Left ventricle myocardium superior (tissue), 1 donor: ENCODE results near the gene FAM193B. TPM values are rescaled to one million over a fixed set of nuclear protein-coding genes. Genes with fewer than 3 reads are reported as not detected.

ENCODE experiments used
- ATAC-seq: fragments of 200-7000 bp; cut with Tn5 transposase; one replicate; pipeline ENCODE4 v1.9.1; 2020; ENCODE audit warnings: mild to moderate bottlenecking, moderate library complexity
- DNase-seq: peaks from one replicate; pipeline ENCODE4 v3.0.0-alpha.2; 2020
- intact Hi-C: fragments of 100-400 bp; cut with micrococcal nuclease; formaldehyde crosslinking; loops from one replicate; pipeline ENCODE4 v1.11.0; 2022
- total RNA-seq: library from RNA; stranded (reverse); fragmentation: NEBNext Ultra II Directional; extraction: Animal tissue kit (Norgen Biotek cat#: 25700); gene quantifications from one replicate; pipeline ENCODE4 v1.2.1, GENCODE V29; 2021
- donor health status: DM: no; HTN: yes; CAD: no; lungs with severe emphysema.

FAM193B gene
- total RNA-seq, 1 donor from 2014 or later: 26.4 TPM

GRCh38 chr5:177478711-177479646 lies 75.4 kb downstream of the FAM193B start:
- DNase-seq (peak; percentile 94), ATAC-seq (peak; percentile 93)
- intact Hi-C loops: no loop called here

DNA sequence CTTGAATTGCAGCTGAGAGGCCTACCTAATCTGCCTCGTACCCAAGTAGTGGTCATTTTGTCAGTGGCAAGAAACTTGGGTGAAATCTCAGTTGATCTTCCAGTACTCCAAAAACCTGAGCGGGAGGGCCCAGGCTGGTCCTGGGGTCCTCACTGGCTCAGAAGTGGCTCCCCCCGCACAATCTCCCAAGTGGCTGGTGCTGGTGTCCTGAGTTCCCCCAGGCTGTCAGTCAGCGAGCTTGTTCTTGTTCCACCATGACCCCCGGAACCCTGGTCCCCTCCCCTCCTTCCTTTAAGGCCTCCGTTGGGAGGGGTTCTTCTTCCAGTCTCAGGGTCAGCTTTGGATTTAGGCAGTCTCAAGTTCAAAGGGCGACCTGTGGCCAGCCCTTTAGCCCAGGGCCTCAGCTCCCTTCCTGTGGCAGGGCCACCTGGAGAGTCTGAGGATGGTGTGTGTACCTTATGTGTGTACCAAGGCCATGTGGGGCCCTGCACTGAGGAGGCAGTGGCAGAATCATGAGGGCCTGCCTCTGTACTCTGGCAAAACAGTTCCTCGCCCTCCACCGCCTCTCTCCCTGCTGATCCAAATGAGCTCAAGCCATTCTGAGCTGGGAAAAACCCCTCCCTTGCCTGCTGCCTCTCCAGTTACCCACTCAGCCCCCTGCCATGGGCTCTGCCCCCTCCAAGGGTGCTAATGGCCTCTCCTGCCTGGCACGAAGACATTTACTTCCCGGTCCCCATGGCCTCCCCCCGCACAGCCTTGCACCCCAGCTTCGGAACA lies 76.5 kb downstream of the FAM193B start:
- DNase-seq (peak; percentile 29), ATAC-seq (no peak)
- intact Hi-C loops: no loop called here

- ATAC-seq: no peak
- intact Hi-C loops: no loop called here
- DNase-seq: no peak
Observed at GRCh38 chr5:177476531-177477233, 77.7 kb downstream of the FAM193B start.

DNA sequence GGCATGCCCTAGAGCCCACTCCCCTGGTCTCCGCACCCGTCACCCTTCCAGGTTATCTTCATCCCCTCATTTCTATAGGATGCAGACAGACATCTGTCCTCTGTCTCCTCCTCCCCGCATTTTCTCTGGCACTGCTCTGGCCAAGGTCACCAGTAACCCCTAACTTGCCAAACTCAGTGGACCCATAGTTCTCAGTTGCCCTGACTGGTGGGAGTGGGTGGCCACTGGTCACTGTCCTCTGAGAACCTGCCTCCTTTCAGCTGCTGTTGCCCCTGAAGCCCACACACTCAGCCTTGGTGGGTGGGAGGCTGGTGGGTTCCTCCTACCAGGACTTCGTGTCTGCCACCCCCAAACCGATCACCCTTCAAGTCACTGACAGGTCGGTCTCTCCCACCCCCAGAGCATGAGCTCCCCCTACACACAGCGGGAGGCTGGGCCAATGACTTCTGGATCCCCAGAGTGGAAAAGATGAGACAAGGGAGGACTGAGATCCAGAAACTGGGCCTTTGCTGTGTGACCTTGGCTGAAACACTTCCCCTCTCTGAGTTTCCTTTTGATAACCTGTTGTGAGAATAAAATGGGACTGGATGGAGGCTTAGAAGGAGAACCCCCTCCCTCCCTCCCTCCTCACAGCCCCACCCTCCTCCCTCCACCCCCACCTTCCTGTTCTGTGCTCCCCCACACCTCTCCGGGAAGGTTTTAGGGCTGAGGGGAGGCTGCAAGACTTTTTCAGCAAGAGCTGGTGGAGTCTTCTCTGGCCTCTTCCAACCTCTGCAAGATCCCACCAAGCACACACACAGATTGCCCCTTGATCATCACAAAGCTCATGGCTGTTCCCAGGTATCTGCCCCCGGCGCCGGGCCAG lies 78.6 kb downstream of the FAM193B start:
- intact Hi-C loops: no loop called here
- no peak for ATAC-seq

GRCh38 chr5:177474846-177475562 lies 79.4 kb downstream of the FAM193B start:
- no peak for ATAC-seq
- DNase-seq: no peak
- intact Hi-C loops: no loop called here

More for the DNA sequence above, 78.6 kb downstream of the FAM193B start:
- no peak for DNase-seq

DNA sequence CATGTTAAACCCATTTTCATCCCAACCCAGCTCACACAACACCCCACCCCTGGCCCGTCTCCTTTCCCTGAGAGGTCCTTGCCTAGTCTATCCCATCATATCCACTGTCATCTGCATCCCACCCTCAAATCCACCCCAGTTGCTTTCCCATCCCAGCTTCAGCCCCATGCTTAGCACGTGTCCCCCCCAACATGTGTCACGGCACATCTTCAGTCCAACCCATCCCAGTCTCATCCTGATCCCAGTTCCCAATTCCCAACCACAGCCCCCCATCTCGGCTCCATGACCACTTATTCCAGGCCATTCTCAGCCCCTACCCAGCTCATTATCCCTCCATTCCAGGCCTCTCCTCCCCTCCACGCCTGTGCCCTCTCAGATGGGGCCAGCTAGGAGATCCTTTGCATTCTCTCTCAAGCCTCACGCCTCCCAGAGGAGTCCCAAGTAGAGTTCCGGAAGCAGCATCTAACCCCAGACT lies 80.3 kb downstream of the FAM193B start:
- DNase-seq: no peak
- intact Hi-C loops: no loop called here
- ATAC-seq: no peak

DNA sequence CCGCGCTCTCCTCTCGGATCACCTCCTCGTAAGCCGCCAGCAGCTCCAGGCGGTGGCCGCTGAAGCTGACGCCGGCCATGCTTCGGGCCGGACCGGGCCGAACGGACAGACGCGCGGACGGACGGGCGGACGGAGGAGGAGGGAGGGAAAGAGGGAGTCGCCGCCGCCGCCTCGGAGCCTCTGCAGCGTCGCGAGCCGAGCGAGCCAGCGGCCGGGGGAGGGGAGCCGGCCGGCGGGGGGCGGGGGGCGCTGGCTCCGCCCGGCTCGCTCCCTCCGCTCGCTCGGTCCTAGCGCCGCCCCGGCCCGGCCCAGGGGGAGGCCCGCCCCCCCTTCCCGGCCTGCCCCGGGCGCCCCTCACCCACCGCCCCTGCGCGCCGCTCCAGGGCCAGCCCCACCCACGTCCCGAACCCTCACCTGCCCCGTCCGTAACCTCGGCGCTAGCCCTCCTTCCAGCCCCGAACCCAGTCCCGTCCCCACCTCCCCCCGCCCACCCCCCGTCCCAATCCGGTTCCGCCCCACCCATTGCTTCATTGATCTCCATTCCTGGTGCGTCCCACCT lies 80.8 kb downstream of the FAM193B start, which contains the start of gene DBN1:
Gene DBN1, minus strand, starts transcription at position 192 of the 559 bp plus-strand sequence. Its CDS starts 113 bp downstream, at position 79.
- DNase-seq (peak; percentile 75), ATAC-seq (peak; percentile 49)
- intact Hi-C loops: no loop called here

- DNase-seq (peak; percentile 57), ATAC-seq (peak; percentile 3)
- intact Hi-C loops: no loop called here
Observed at GRCh38 chr5:177472460-177473442, 81.6 kb downstream of the FAM193B start.

DNA sequence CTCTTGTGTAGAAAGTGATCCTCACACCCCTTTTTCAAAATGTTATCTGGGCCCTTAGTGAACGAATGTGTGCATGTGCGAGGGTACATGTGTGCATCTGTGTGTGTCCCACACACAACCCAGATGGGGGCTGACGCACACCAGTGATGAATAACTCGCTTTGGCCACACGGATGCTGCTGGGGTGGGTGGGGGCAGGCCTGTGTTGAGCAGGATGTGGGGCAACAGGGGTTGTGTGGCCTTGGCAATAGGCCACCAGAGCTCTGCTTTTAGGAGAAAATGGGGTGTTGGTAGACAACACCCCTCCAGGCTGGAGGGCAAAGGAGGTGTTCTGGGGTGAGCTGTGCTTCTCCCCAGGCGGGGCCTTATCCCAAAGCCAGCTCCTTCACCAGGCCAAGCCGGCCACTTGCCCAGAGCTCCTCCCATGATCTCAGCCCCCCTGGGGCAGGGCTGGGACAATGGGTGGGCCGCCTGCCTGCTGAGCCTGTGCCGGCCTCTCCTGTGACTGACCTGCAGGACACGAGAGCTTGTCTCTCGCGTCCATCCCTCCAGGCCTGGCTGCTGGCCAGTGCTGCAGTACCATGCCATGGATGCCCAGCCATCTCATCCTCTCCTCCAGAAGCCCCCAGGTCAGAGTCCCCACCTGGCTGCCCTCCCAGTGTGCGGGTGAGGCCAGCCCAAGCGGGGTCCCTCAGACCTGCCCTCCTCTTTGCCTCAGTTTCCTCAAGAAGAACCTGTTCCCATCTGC lies 82.6 kb downstream of the FAM193B start:
- intact Hi-C loops: no loop called here
- ATAC-seq (peak; percentile 59), DNase-seq (peak; percentile 83)

- ATAC-seq (no peak), DNase-seq (no peak)
- intact Hi-C loops: no loop called here
Observed at GRCh38 chr5:177470759-177471536, 83.4 kb downstream of the FAM193B start.

Other genes starting within 250 kb of the FAM193B start
- 1.7 TPM for gene MXD3, start 242.7 kb downstream of the FAM193B start, total RNA-seq
- gene LMAN2, start 202.9 kb downstream of the FAM193B start, total RNA-seq: 61.2 TPM
- gene RGS14, start 196.6 kb downstream of the FAM193B start, total RNA-seq: 2.0 TPM
- not detected for gene SLC34A1, start 170.1 kb downstream of the FAM193B start, total RNA-seq
- gene PFN3, start 153.9 kb downstream of the FAM193B start, total RNA-seq: not detected
- gene F12, start 145.0 kb downstream of the FAM193B start, total RNA-seq: not detected
- 17.6 TPM for gene GRK6, start 127.9 kb downstream of the FAM193B start, total RNA-seq
- 0.40 TPM for gene PRR7, start 107.7 kb downstream of the FAM193B start, total RNA-seq
- gene DBN1, start 80.9 kb downstream of the FAM193B start, total RNA-seq: 22.4 TPM
- 35.1 TPM for gene PDLIM7, start 57.0 kb downstream of the FAM193B start, total RNA-seq
- gene DOK3, start 44.7 kb downstream of the FAM193B start, total RNA-seq: 3.4 TPM
- 29.8 TPM for gene DDX41, start 37.6 kb downstream of the FAM193B start, total RNA-seq
- 63.9 TPM for gene TMED9, start 37.6 kb upstream of the FAM193B start, total RNA-seq
- gene B4GALT7, start 45.6 kb upstream of the FAM193B start, total RNA-seq: 15.4 TPM
- gene FAM153A, start 228.3 kb upstream of the FAM193B start, total RNA-seq: 3.5 TPM